ENCODE data around the gene TGIF2. TPM values are rescaled to one million over a fixed set of nuclear protein-coding genes. Genes with fewer than 3 reads are reported as not detected.

Gene TGIF2
- total and polyA plus RNA-seq, 9 of the 15 experiments (the other 6 are each of a cell fraction or from before 2014, with no cell fraction given): 6.8 to 27.8 (median 15.7) TPM

DNA sequence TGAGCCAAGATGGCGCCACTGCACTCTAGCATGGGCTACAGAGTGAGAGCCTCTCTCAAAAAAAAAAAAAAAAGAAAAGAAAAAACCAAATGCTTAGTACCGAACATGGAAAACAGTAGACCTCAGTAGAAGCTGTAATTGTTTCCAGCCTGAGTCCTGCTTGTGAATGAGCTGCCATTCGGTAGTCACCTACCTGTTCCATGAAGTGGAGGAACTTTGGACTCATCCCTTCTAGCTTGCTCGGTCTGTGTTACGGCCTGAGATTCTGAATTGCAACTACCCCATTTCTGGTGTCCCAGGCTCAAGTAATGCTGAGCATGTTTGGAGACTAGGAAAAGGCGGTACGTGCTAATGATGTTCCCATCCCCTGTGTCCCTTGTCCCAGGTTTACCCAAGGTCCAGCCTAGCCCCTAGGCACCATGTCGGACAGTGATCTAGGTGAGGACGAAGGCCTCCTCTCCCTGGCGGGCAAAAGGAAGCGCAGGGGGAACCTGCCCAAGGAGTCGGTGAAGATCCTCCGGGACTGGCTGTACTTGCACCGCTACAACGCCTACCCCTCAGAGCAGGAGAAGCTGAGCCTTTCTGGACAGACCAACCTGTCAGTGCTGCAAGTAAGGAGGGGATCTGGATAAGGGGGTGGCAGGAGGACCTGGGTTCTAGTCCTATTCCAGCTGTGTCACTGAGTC lies 5.1 kb downstream of the TGIF2 start:
- ChIA-PET POLR2A (interaction anchor here (1.3 kb wide), 1 partner anchor 21 kb away, joined by 4 read pairs; no protein-coding TSS in a partner anchor), CTCF (ENCODE audit: low intra/inter-chr PET ratio) (no interaction called here)
- no peak overlapping the region for H3K4me3 ChIP-seq
- intact Hi-C loops (cut with micrococcal nuclease): no loop called here
- H4K20me1 ChIP-seq (replicated peaks; ENCODE audit: control insufficient read depth, insufficient read depth, low read length): peaks cover 9% of the 10 kb centered on the region
- H2AFZ ChIP-seq (ENCODE audit: low read depth, low read length): no peak overlapping the region
- in situ Hi-C loops (cut with MboI): no loop called here
- no peaks in the 10 kb centered on the region for H3K27me3 ChIP-seq (ENCODE audit: control insufficient read depth in 2 of 2, insufficient read depth in 2 of 2, low read length in 2 of 2)
- no TSS peak for BruUV-seq (replicated peaks)
- ATAC-seq (no peak), DNase-seq (ENCODE audit: extremely low read depth in 1 of 4, low spot score in 3 of 4) (peak in 1 of 4 experiments; percentile 5), FAIRE-seq (no peak)
- H3K9ac ChIP-seq (ENCODE audit: insufficient read depth in 1 of 2, low read depth in 2 of 2, low read length in 2 of 2): peak overlapping the region in 1 of 2 experiments; percentile 53; a peak in 1 of 4 replicates
- H3K4me2 ChIP-seq (ENCODE audit: insufficient read depth, low read length): no peak overlapping the region
- peaks cover 57% of the 10 kb centered on the region; the same call in 2 of the 3 replicates for H3K36me3 ChIP-seq (ENCODE audit: control insufficient read depth, insufficient read depth, low read length)
- H3K79me2 ChIP-seq (ENCODE audit: control insufficient read depth, insufficient read depth, low read length): peaks cover 42% of the 10 kb centered on the region
- 98% methylated on average over 13 of the region's 15 CpGs for WGBS (ENCODE audit: insufficient coverage, low coverage, missing lambda C conversion rate)
- H3K27ac ChIP-seq (ENCODE audit: extremely low read depth, low read depth, low read length): no peak overlapping the region
- peaks cover 10 to 22% of the 10 kb centered on the region in 2 experiments; a peak in 4 of 5 replicates for H3K4me1 ChIP-seq (replicated peaks in 1 of 2; ENCODE audit: control insufficient read depth in 2 of 2, insufficient read depth in 2 of 2, low read length in 2 of 2)
- H3K9me3 ChIP-seq (replicated peaks; ENCODE audit: control insufficient read depth, insufficient read depth, low read depth, low read length): no peaks in the 10 kb centered on the region
- H3K9me1 ChIP-seq (ENCODE audit: control insufficient read depth, insufficient read depth, low read length): peaks cover 3% of the 10 kb centered on the region
- TF ChIP-seq NRF1 (conservative IDR thresholded peaks at IDR 0.05 in 1 of 2, IDR thresholded peaks at IDR 0.05 in 1 of 2) (no peak), PHF8 (IDR thresholded peaks at IDR 0.05; ENCODE audit: borderline replicate concordance, low read length) (no peak), SNRNP70 (optimal IDR thresholded peaks at IDR 0.05; ENCODE audit: low read depth, low read length) (no peak), AFF1 (IDR thresholded peaks at IDR 0.05; ENCODE audit: low read depth in 1 of 2, partially characterized antibody in 2 of 2) (no peak), HCFC1 (IDR thresholded peaks at IDR 0.05; ENCODE audit: low read depth, low read length) (no peak), CHD1 (IDR thresholded peaks at IDR 0.05; ENCODE audit: low read length) (no peak), RREB1 (CRISPR knock-in tag; IDR thresholded peaks at IDR 0.05) (no peak), ETV1 (tag; conservative IDR thresholded peaks at IDR 0.05; ENCODE audit: low read depth) (no peak), NCOA2 (IDR thresholded peaks at IDR 0.05; ENCODE audit: partially characterized antibody in 2 of 2) (no peak), EP400 (IDR thresholded peaks at IDR 0.05) (no peak), SLC30A9 (CRISPR knock-in tag; IDR thresholded peaks at IDR 0.05) (no peak)

Data from K562 (cell line).